ENCODE data around the gene RDM1.

DNA sequence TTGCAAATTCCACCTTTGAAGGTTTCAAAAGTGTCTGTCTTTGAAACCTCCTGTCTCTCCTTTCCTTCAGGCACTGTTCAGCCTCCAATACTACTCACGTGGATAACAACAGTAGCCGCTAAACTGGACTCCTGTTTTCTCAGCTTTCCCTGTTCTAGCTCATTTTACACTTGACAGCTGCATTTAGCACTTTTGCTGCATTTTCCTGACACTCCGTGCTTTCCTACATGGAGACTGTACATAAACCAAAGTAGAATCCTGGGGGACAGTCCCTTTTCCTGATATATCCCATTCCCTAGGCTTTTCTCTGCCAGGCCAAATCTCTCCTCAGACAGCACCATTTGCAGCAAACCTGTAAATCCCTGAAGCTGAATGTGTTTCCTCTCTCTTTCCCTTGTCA lies 54.0 kb downstream of the RDM1 start:
- TF ChIP-seq, protein P1, sequence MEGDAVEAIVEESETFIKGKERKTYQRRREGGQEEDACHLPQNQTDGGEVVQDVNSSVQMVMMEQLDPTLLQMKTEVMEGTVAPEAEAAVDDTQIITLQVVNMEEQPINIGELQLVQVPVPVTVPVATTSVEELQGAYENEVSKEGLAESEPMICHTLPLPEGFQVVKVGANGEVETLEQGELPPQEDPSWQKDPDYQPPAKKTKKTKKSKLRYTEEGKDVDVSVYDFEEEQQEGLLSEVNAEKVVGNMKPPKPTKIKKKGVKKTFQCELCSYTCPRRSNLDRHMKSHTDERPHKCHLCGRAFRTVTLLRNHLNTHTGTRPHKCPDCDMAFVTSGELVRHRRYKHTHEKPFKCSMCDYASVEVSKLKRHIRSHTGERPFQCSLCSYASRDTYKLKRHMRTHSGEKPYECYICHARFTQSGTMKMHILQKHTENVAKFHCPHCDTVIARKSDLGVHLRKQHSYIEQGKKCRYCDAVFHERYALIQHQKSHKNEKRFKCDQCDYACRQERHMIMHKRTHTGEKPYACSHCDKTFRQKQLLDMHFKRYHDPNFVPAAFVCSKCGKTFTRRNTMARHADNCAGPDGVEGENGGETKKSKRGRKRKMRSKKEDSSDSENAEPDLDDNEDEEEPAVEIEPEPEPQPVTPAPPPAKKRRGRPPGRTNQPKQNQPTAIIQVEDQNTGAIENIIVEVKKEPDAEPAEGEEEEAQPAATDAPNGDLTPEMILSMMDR (conservative IDR thresholded peaks at IDR 0.05; ENCODE audit: low read length): no peak
- no peak for TF ChIP-seq EZH2phosphoT487 (IDR thresholded peaks at IDR 0.05; ENCODE audit: borderline replicate concordance, low read depth, low read length)
